Coronary artery (tissue), 2 donors: ENCODE measurements around the gene PHACTR1.

Experiments
- DNase-seq: peaks from one replicate; pipeline ENCODE4 v3.0.0-alpha.2; 2017; ENCODE audit warnings: low spot score
- H3K27ac ChIP-seq, 2 donors: fragments of 200-600 bp; sonication (generic); one replicate each; pipeline ENCODE4 v1.5.1; 2016 to 2019
- H3K4me3 ChIP-seq: fragments of 200-600 bp; sonication (generic); 2 replicates; pipeline ENCODE4 v1.5.1; 2016; ENCODE audit warnings: mild to moderate bottlenecking, moderate library complexity
- TF ChIP-seq, protein P1 (sequence below): fragments of 200-600 bp; sonication (generic); IDR thresholded peaks from one replicate; pipeline ENCODE4 v1.5.1; 2019; ENCODE audit warnings: antibody characterized with exemption

Gene PHACTR1

DNA sequence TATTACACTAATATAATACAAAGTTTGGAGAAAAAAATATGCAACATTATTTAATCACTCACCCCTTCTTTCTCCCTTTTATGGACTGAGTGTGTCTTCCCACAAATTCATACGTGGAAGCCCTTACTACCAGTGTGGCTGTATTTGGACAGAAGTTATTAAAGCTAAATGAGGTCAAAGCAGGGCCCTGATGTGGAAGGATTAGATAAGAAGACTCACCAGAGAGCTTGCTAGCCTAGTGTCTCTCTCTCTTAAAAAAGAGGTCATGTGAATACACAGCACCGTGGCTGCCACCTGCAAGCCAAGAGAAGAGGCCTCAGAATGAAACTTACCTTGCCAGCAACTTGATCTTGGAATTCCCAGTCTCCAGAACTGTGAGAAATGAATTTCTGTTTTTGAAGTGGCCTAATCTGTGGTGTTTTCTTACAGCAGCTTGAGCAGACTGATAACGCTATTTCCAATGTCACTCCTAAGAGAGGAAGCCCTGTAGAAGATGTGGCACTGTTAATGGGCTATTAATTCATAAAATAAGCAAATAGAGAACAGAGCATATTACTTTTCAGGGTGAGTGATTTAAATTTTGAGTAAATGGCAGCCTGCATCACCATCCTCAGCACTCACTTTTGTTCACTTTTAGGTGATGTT, 378.3 kb downstream of the PHACTR1 start:
- Histone ChIP-seq H3K27ac (peak overlapping the region in 1 of 2 donors; percentile 28), H3K4me3 (no peak overlapping the region)
- TF ChIP-seq, protein P1, sequence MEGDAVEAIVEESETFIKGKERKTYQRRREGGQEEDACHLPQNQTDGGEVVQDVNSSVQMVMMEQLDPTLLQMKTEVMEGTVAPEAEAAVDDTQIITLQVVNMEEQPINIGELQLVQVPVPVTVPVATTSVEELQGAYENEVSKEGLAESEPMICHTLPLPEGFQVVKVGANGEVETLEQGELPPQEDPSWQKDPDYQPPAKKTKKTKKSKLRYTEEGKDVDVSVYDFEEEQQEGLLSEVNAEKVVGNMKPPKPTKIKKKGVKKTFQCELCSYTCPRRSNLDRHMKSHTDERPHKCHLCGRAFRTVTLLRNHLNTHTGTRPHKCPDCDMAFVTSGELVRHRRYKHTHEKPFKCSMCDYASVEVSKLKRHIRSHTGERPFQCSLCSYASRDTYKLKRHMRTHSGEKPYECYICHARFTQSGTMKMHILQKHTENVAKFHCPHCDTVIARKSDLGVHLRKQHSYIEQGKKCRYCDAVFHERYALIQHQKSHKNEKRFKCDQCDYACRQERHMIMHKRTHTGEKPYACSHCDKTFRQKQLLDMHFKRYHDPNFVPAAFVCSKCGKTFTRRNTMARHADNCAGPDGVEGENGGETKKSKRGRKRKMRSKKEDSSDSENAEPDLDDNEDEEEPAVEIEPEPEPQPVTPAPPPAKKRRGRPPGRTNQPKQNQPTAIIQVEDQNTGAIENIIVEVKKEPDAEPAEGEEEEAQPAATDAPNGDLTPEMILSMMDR: no peak
- DNase-seq: no peak

GRCh38 chr6:13096084-13096483, 379.5 kb downstream of the PHACTR1 start:
- TF ChIP-seq, protein P1: no peak
- Histone ChIP-seq H3K4me3 (no peak overlapping the region), H3K27ac (peak overlapping the region in 1 of 2 donors; percentile 19)
- no peak for DNase-seq

- H3K4me3 ChIP-seq: no peak overlapping the region
- peak overlapping the region; percentile 19 to 33 for H3K27ac ChIP-seq
- TF ChIP-seq, protein P1: no peak
- DNase-seq: no peak
These were observed 380.9 kb downstream of the PHACTR1 start for GRCh38 chr6:13097454-13097853.

DNA sequence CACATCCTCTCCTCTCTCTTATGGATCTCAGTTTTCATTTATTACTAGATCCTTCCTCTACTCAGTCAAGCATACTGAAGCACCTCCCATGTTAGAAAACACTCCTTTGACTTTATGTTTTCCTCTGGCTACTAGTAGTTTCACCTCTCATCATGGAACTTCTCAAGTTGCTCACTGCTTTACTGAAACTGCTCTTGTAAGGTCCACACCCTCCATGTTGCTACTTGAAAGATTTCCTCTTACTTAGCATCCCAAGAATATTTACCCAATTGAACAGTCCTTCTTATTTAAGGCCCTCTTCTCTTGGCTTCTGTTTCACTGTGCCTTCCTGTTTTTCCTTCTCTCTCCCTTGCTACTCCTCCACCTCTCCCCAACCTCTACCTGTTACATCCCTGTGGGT, 381.4 kb downstream of the PHACTR1 start:
- TF ChIP-seq, protein P1: no peak
- H3K4me3 ChIP-seq: no peak overlapping the region
- DNase-seq: no peak
- peak overlapping the region in 1 of 2 donors; percentile 19 for H3K27ac ChIP-seq

GRCh38 chr6:13098793-13099570, 382.4 kb downstream of the PHACTR1 start:
- TF ChIP-seq, protein P1: no peak
- Histone ChIP-seq H3K27ac (no peak overlapping the region), H3K4me3 (no peak overlapping the region)
- DNase-seq: no peak

DNA sequence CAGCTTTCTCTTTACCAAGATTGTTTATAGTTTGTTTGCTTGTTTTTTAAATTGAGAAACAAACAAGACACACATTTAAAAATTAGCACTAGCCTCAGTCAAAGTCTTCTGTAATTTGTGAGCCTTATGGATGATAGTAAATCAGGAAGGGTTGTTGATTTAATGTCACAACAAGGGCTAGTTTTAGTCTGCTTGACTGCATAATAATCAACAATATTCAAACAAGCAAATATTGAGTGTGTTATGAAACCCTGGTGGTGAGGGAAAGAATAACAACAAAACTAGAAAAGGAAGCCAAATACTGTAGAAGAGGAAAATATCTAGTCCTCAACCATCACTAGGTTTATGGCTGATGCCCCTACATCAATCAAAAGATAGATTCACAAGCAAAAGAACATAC, 383.2 kb downstream of the PHACTR1 start:
- no peak for DNase-seq
- no peak overlapping the region for H3K27ac ChIP-seq
- TF ChIP-seq, protein P1: no peak
- H3K4me3 ChIP-seq: no peak overlapping the region

DNA sequence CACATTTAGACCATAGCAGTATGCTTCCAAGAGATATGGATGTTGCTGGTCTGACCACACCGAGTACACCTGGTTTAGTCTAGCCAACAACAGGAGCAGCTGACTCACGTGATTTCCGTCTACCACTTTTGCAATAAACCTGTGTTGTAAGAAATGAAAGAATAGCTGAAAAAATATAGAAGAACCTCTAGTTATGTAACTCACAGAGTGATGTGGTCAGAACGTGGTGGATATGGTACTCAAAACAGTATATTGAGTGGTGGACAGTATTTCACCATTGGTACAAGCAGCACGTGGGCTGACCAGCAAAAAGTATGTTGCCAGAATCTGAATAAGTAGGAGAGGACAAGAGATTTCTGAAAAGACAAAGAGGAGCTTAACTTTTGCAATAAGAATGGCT, 384.8 kb downstream of the PHACTR1 start:
- DNase-seq: no peak
- Histone ChIP-seq H3K4me3 (no peak overlapping the region), H3K27ac (no peak overlapping the region)
- TF ChIP-seq, protein P1: no peak
